HepG2 (cell line): ENCODE measurements around the gene INPP1. TPM values are rescaled to one million over a fixed set of nuclear protein-coding genes. Genes with fewer than 3 reads are reported as not detected.

Experiments used
- ATAC-seq: fragments of 200-7000 bp; cut with Tn5 transposase; 3 replicates; pipeline ENCODE4 v1.9.1; 2020; ENCODE audit warnings: mild to moderate bottlenecking, moderate library complexity
- BruUV-seq: library from RNA; stranded (reverse); fragments of 400-500 nt; replicated peaks from 2 replicates; lab custom pipeline; 2021; lab: Mats Ljungman, UMichigan
- CTCF ChIA-PET: fragments of 300-600 bp; formaldehyde crosslinking; extraction: SDS; loops from one replicate; lab custom pipeline; 2021; ENCODE audit warnings: low total read pairs, inconsistent platforms, low intra/inter-chr PET ratio; lab: Yijun Ruan, JAX
- POLR2A ChIA-PET: fragments of 350-600 bp; sonication (Branson Sonifier 250); formaldehyde crosslinking; loops from one replicate; lab custom pipeline; 2020; ENCODE audit warnings: antibody characterized with exemption, inconsistent platforms; lab: Yijun Ruan, JAX
- DNase-seq: peaks from one replicate; pipeline ENCODE4 v3.0.0-alpha.2; 2015; ENCODE audit warnings: low spot score
- FAIRE-seq: peaks from 3 replicates; lab custom pipeline; 2011; peaks lifted over from hg19 to GRCh38; lab: Jason Lieb, UNC
- H2AFZ ChIP-seq: one replicate; pipeline ENCODE4 v1.6.1; 2011; ENCODE audit warnings: low read length, inconsistent platforms
- H3K27ac ChIP-seq: fragments of 300-600 bp; 3 replicates; pipeline ENCODE4 v1.8.0; 2011; ENCODE audit warnings: mixed run types, mild to moderate bottlenecking, mixed read lengths, low read length, inconsistent platforms; ENCODE audit not compliant: insufficient read depth; ENCODE audit errors: extremely low read length
- H3K27me3 ChIP-seq, 2 experiments: fragments of 200-600 bp in 1 of 2; 2 replicates in 1 of 2; 3 replicates in 1 of 2; pipeline versions ENCODE4 v1.6.0 to v1.8.0; 2011; ENCODE audit warnings: low read length in 2 of 2, mild to moderate bottlenecking in 2 of 2, moderate library complexity in 2 of 2, inconsistent platforms in 1 of 2; ENCODE audit not compliant: insufficient read depth in 2 of 2, control insufficient read depth in 1 of 2
- H3K36me3 ChIP-seq, 2 experiments: fragments of 200-600 bp in 1 of 2; replicated peaks in 1 of 2; 2 replicates in 1 of 2; 3 replicates in 1 of 2; pipeline versions ENCODE4 v1.5.1 to v1.8.0; 2011; ENCODE audit warnings: low read length in 2 of 2, inconsistent platforms in 1 of 2; ENCODE audit not compliant: insufficient read depth in 2 of 2, control insufficient read depth in 1 of 2
- H3K4me1 ChIP-seq: 2 replicates; pipeline ENCODE4 v1.5.1; 2012; ENCODE audit warnings: low read length, inconsistent platforms; ENCODE audit not compliant: insufficient read depth
- H3K4me2 ChIP-seq: 2 replicates; pipeline ENCODE4 v1.6.0; 2011; ENCODE audit warnings: low read depth, low read length, inconsistent platforms
- H3K4me3 ChIP-seq, 3 experiments: fragments of 200-600 bp in 1 of 3; sonication (generic), shearing (Covaris generic) in 1 of 3; replicated peaks in 1 of 3; 2 replicates each; pipeline ENCODE4 v1.5.1; 2011 to 2016; ENCODE audit warnings: low read length in 3 of 3, inconsistent platforms in 2 of 3, low read depth in 2 of 3, mild to moderate bottlenecking in 2 of 3, control low read depth in 1 of 3, mixed read lengths in 1 of 3; ENCODE audit not compliant: insufficient read depth in 1 of 3
- H3K79me2 ChIP-seq: one replicate; pipeline ENCODE4 v1.6.1; 2011; ENCODE audit warnings: low read length, inconsistent platforms; ENCODE audit not compliant: insufficient read depth
- H3K9ac ChIP-seq: 2 replicates; pipeline ENCODE4 v1.6.0; 2011; ENCODE audit warnings: mild to moderate bottlenecking, low read depth, low read length, inconsistent platforms; ENCODE audit not compliant: insufficient read depth
- H3K9me3 ChIP-seq: 2 replicates; pipeline ENCODE4 v1.5.1; 2012; ENCODE audit warnings: mild to moderate bottlenecking, low read length
- H4K20me1 ChIP-seq: 2 replicates; pipeline ENCODE4 v1.6.0; 2011; ENCODE audit warnings: inconsistent platforms, mild to moderate bottlenecking, low read length, moderate library complexity; ENCODE audit not compliant: insufficient read depth
- AHDC1 ChIP-seq: sonication (generic); formaldehyde crosslinking; IDR thresholded peaks from 2 replicates; pipeline ENCODE4 v1.5.1; 2020; ENCODE audit warnings: mild to moderate bottlenecking, missing genetic modification reagents, borderline replicate concordance
- HOXA5 ChIP-seq: sonication (generic); formaldehyde crosslinking; IDR thresholded peaks from 2 replicates; pipeline ENCODE4 v1.4.0; 2020; ENCODE audit warnings: missing genetic modification reagents
- SUZ12 ChIP-seq: fragments of 150-350 bp; IDR thresholded peaks from 2 replicates; pipeline ENCODE4 v1.6.1; 2014; ENCODE audit warnings: low read depth, low read length
- TEAD3 ChIP-seq: optimal IDR thresholded peaks from 2 replicates; pipeline ENCODE3; 2016; ENCODE audit warnings: borderline replicate concordance
- ZNF136 ChIP-seq: sonication (generic); formaldehyde crosslinking; IDR thresholded peaks from 2 replicates; pipeline ENCODE4 v1.8.1; 2022; ENCODE audit warnings: low read depth, mild to moderate bottlenecking, moderate library complexity, missing genetic modification reagents
- ZNF407 ChIP-seq: sonication (generic); formaldehyde crosslinking; IDR thresholded peaks from one replicate; pipeline ENCODE4 v1.5.1; 2020; ENCODE audit warnings: mild to moderate bottlenecking, missing genetic modification reagents; ENCODE audit errors: not compliant biosample characterization
- ZNF792 ChIP-seq: IDR thresholded peaks from 2 replicates; pipeline ENCODE4 v1.6.1; 2016
- WGBS: methylation state at CpG from one replicate; pipeline ENCODE4 v1.1.6; 2017; ENCODE audit warnings: low lambda C conversion rate; 5-methylcytosine and 5-hydroxymethylcytosine counted together
- in situ Hi-C: cut with HindIII; loops from 2 replicates; pipeline ENCODE4 v1.10.0; 2017; ENCODE audit warnings: low pct_unique_long_range_greater_than_20kb; ENCODE audit not compliant: extremely low pct_ligation_motif_present
- intact Hi-C: fragments of 100-400 bp; cut with micrococcal nuclease; formaldehyde crosslinking; loops from one replicate; pipeline ENCODE4 v1.10.0; 2022; ENCODE audit not compliant: unreplicated experiment
- polyA plus RNA-seq, 8 experiments: library from polyadenylated mRNA; depleted of rRNA in 3 of 8; stranded (reverse) in 7 of 8; unstranded in 1 of 8; fragments of >200 nt; fragmentation: Illumina TruSeq in 4 of 8; extraction: Trizol in 4 of 8; gene quantifications; 2 replicates each; pipeline versions ENCODE4 v1.2.1 to v1.2.3, GENCODE V29; 2011 to 2016; ENCODE audit warnings: low read depth in 4 of 8, missing spikeins in 1 of 8, mixed read lengths in 1 of 8; ENCODE audit not compliant: insufficient read depth in 1 of 8
- total RNA-seq, 5 experiments: library from RNA; depleted of rRNA; stranded (reverse); fragments of >200 nt; fragmentation: Illumina TruSeq; extraction: Trizol; gene quantifications; 2 replicates each; pipeline ENCODE4 v1.2.3, GENCODE V29; 2016; ENCODE audit warnings: low read depth in 1 of 5

Gene INPP1
- total and polyA plus RNA-seq, 2 of the 13 experiments (the other 11 are each of a cell fraction or from before 2014, with no cell fraction given) = 10.0 to 13.3 TPM

DNA sequence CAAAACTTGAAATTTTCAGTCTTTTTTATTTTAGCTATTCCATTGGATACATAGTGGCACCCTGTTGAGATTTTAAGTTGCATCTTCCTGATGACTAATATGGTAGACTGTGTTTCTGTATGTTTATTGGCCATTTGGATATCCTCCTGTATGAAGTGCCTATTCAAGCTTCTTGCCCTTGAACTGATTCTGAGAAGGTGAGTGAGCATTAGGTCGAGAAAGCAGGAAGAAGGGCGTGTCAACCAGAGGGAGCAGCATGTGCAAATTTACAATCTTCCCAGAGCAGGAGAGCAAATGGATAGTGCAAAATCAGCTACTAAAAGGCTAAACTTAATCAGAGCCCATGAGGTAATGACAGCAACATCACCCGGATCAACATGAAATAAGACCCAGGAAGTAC, 8.6 kb downstream of the INPP1 start (continued):
- TF ChIP-seq AHDC1 (CRISPR knock-in tag) (no peak), ZNF792 (no peak), HOXA5 (CRISPR knock-in tag) (no peak), TEAD3 (CRISPR knock-in tag) (no peak)

GRCh38 chr2:190352668-190353536, 9.5 kb downstream of the INPP1 start:
- Histone ChIP-seq H4K20me1 (no peaks in the 10 kb centered on the region), H3K27ac (peak overlapping the region; percentile 85), H3K27me3 (no peaks in the 10 kb centered on the region), H3K9me3 (no peaks in the 10 kb centered on the region), H3K9ac (peak overlapping the region; percentile 69), H3K36me3 (no peaks in the 10 kb centered on the region; a peak in 1 of 5 replicates), H3K4me3 (peak overlapping the region in 2 of 3 experiments; percentile 24 to 41; a peak in 3 of 6 replicates), H2AFZ (no peak overlapping the region), H3K4me2 (peak overlapping the region; percentile 74), H3K79me2 (no peaks in the 10 kb centered on the region), H3K4me1 (peaks cover 76% of the 10 kb centered on the region)
- POLR2A ChIA-PET = interaction anchor here (0.8 to 2.1 kb wide), 9 partner anchors 9 to 181 kb away, joined by 3 to 36 read pairs (median 5); partner anchors contain the start of genes HIBCH, INPP1 and NEMP2
- peak; percentile 99 for DNase-seq
- CTCF ChIA-PET = no interaction called here
- peak; percentile 98 for ATAC-seq
- intact Hi-C loops = loop anchor here (2.0 kb wide), 2 partner anchors 20 to 34 kb away; partner anchors contain the start of gene HIBCH
- in situ Hi-C loops = no loop called here
- peak; percentile 95 for FAIRE-seq
- WGBS = 12% methylated on average over 8 of the region's 8 CpGs
- no TSS peak for BruUV-seq
- TF ChIP-seq SUZ12 (no peak), ZNF407 (CRISPR knock-in tag) (peak; percentile 44), ZNF136 (CRISPR knock-in tag) (peak; percentile 97; the same call in 1 of the 2 replicates)
